Gastroesophageal sphincter (tissue), 4 donors: Measurements from ENCODE around the gene SMOC1. TPM values are rescaled to one million over a fixed set of nuclear protein-coding genes. Genes with fewer than 3 reads are reported as not detected.

Experiments used
- ATAC-seq: fragments of 150-250 bp; one replicate; pipeline ENCODE4 v1.9.1; 2016; ENCODE audit warnings: mild to moderate bottlenecking, moderate library complexity
- H3K27ac ChIP-seq, 4 donors: fragments of 200-600 bp; sonication (generic) in 3 of 4; 1 replicate in 3 of 4; 2 replicates in 1 of 4; pipeline ENCODE4 v1.5.1; 2016 to 2019
- H3K27me3 ChIP-seq: fragments of 200-600 bp; sonication (generic); one replicate; pipeline ENCODE4 v1.5.1; 2019
- H3K36me3 ChIP-seq, 2 donors: fragments of 200-600 bp; sonication (generic); one replicate each; pipeline ENCODE4 v1.5.1; 2019; ENCODE audit warnings: control low read depth in 1 of 2
- H3K4me1 ChIP-seq, 3 donors: fragments of 200-600 bp; sonication (generic); 1 replicate in 2 of 3; 2 replicates in 1 of 3; pipeline ENCODE4 v1.5.1; 2016 to 2019; ENCODE audit warnings: control low read depth in 2 of 3
- H3K4me3 ChIP-seq, 2 donors: fragments of 200-600 bp; sonication (generic); one replicate each; pipeline ENCODE4 v1.5.1; 2019; ENCODE audit warnings: mild to moderate bottlenecking in 1 of 2, moderate library complexity in 1 of 2
- H3K9me3 ChIP-seq, 3 donors: fragments of 200-600 bp; sonication (generic); one replicate each; pipeline ENCODE4 v1.5.1; 2017 to 2019; ENCODE audit warnings: control low read depth in 2 of 3
- EP300 ChIP-seq: sonication (generic); formaldehyde crosslinking; IDR thresholded peaks from one replicate; pipeline ENCODE4 v1.6.1; 2017; ENCODE audit warnings: antibody characterized with exemption, mild to moderate bottlenecking
- POLR2A ChIP-seq, 2 donors: fragments of 450-650 bp; IDR thresholded peaks; one replicate each; pipeline ENCODE4 v1.6.1; 2017; ENCODE audit warnings: antibody characterized with exemption in 2 of 2, mild to moderate bottlenecking in 2 of 2, moderate library complexity in 1 of 2
- POLR2AphosphoS5 ChIP-seq: sonication (generic); formaldehyde crosslinking; IDR thresholded peaks from one replicate; pipeline ENCODE4 v1.6.1; 2017; ENCODE audit warnings: antibody characterized with exemption
- WGBS, 2 donors: methylation state at CpG; one replicate each; pipeline ENCODE4 v1.1.5; 2018; ENCODE audit warnings: low coverage in 1 of 2; 5-methylcytosine and 5-hydroxymethylcytosine counted together
- total RNA-seq, 4 donors: library from RNA; depleted of rRNA; stranded (reverse); fragments of >200 nt; gene quantifications; one replicate each; pipeline ENCODE4 v1.1.0, GENCODE V29; 2016
- TF ChIP-seq, protein P1 (sequence below), 4 experiments: fragments of 200-600 bp in 2 of 4; fragments of 450-650 bp in 2 of 4; sonication (generic) in 1 of 4; IDR thresholded peaks; one replicate each; pipeline ENCODE4 v1.5.1; 2017 to 2019; ENCODE audit warnings: antibody characterized with exemption in 4 of 4, mild to moderate bottlenecking in 2 of 4, moderate library complexity in 2 of 4

The SMOC1 gene
- total RNA-seq, 4 donors from 2014 or later = 0.19 to 11.8 (median 0.31) TPM; not detected in 1

GRCh38 chr14:70013271-70013873 lies 134.2 kb downstream of the SMOC1 start:
- Histone ChIP-seq H3K27ac (no peak overlapping the region), H3K4me1 (peaks cover 0 to 13% (median 2%) of the 10 kb centered on the region in 3 donors), H3K9me3 (no peaks in the 10 kb centered on the region), H3K36me3 (no peaks in the 10 kb centered on the region), H3K27me3 (no peaks in the 10 kb centered on the region), H3K4me3 (no peak overlapping the region)
- ATAC-seq = no peak
- TF ChIP-seq EP300 (no peak), POLR2AphosphoS5 (no peak), POLR2A (IDR thresholded peaks at IDR 0.05) (no peak)
- TF ChIP-seq, protein P1, sequence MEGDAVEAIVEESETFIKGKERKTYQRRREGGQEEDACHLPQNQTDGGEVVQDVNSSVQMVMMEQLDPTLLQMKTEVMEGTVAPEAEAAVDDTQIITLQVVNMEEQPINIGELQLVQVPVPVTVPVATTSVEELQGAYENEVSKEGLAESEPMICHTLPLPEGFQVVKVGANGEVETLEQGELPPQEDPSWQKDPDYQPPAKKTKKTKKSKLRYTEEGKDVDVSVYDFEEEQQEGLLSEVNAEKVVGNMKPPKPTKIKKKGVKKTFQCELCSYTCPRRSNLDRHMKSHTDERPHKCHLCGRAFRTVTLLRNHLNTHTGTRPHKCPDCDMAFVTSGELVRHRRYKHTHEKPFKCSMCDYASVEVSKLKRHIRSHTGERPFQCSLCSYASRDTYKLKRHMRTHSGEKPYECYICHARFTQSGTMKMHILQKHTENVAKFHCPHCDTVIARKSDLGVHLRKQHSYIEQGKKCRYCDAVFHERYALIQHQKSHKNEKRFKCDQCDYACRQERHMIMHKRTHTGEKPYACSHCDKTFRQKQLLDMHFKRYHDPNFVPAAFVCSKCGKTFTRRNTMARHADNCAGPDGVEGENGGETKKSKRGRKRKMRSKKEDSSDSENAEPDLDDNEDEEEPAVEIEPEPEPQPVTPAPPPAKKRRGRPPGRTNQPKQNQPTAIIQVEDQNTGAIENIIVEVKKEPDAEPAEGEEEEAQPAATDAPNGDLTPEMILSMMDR (IDR thresholded peaks at IDR 0.05) = peak in 1 of 4 experiments; percentile 42
- 69 to 86% methylated on average over 1 to 2 of the region's 2 CpGs for WGBS, 2 donors

GRCh38 chr14:70014406-70015095 lies 135.3 kb downstream of the SMOC1 start:
- Histone ChIP-seq H3K27me3 (no peaks in the 10 kb centered on the region), H3K4me3 (no peak overlapping the region), H3K4me1 (peaks cover 0 to 17% (median 7%) of the 10 kb centered on the region in 3 donors), H3K27ac (no peak overlapping the region), H3K36me3 (no peaks in the 10 kb centered on the region), H3K9me3 (no peaks in the 10 kb centered on the region)
- ATAC-seq = no peak
- WGBS, 2 donors = 69 to 83% methylated on average over 4 to 5 of the region's 7 CpGs
- TF ChIP-seq POLR2AphosphoS5 = no peak
- no peak for TF ChIP-seq POLR2A (IDR thresholded peaks at IDR 0.05)
- TF ChIP-seq EP300 = no peak

DNA sequence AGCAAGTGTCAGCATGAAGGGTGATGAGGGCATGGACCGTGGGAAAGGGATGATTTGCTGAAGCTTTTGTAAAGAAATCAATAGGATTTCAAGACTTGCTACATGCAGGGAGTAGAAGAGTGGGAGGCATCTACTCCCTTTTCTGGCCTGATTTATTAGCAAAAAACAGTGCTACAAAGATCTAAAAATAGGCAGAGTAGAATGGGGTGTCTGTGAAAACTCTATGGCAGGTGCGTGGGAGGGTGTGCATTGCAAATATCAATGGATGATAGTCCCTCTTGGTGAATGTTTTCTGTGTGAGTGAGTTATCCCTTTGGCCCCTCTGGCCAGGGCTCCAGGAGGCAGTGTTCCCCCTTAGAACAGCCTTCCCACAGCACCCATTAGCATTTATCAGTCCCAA lies 139.0 kb downstream of the SMOC1 start:
- Histone ChIP-seq H3K27ac (peak overlapping the region in 2 of 4 donors; percentile 9 to 22), H3K4me1 (peaks cover 0 to 17% (median 7%) of the 10 kb centered on the region in 3 donors), H3K4me3 (no peak overlapping the region), H3K27me3 (no peaks in the 10 kb centered on the region), H3K36me3 (no peaks in the 10 kb centered on the region), H3K9me3 (no peaks in the 10 kb centered on the region)
- TF ChIP-seq, protein P1 (IDR thresholded peaks at IDR 0.05) = no peak
- TF ChIP-seq POLR2AphosphoS5 = no peak
- ATAC-seq = no peak
- WGBS, 2 donors = 55 to 58% methylated on average over 2 of the region's 2 CpGs

DNA sequence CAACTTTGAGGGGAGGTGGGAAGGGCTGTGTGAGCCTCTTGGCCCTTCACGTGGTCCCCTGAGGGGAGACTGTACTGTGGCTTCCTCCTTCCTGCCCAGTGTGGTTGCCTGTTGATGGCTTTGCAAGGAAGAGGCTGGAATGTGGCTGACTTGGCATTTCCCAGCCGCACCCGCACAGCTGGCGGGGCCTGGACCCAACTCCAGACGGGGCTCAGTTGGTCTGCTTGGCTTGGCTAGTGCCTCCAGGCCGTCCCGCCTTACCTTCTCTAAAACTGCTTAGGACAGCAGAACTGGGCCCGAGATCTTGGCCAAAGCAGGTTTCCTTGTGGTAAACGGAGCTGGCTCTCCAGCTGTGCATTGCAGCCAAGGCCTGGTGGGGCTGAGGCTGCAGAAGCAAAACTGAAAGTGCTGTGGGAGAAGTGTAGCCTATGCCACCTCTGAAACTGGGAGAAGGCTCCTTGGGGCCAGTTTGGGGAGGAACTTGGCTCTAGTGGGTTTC lies 139.5 kb downstream of the SMOC1 start:
- H3K4me1 ChIP-seq = peaks cover 0 to 17% (median 7%) of the 10 kb centered on the region in 3 donors
- 8% methylated on average over 5 of the region's 9 CpGs; no CpG with 5 or more reads in 1 of the 2 donors for WGBS, 2 donors
- no peaks in the 10 kb centered on the region for H3K36me3 ChIP-seq
- H3K4me3 ChIP-seq = peak overlapping the region; percentile 6 to 21
- TF ChIP-seq EP300 (no peak), POLR2A (IDR thresholded peaks at IDR 0.05) (no peak), POLR2AphosphoS5 (no peak)
- no peaks in the 10 kb centered on the region for H3K27me3 ChIP-seq
- ATAC-seq = peak; percentile 67
- peak overlapping the region in 3 of 4 donors; percentile 9 to 29 (median 22) for H3K27ac ChIP-seq
- H3K9me3 ChIP-seq = no peaks in the 10 kb centered on the region

- H3K9me3 ChIP-seq = no peaks in the 10 kb centered on the region
- no peak overlapping the region for H3K4me3 ChIP-seq
- H3K27me3 ChIP-seq = no peaks in the 10 kb centered on the region
- TF ChIP-seq, protein P1 (IDR thresholded peaks at IDR 0.05) = no peak
- TF ChIP-seq EP300 = no peak
- no peak for TF ChIP-seq POLR2AphosphoS5
- no peak for TF ChIP-seq POLR2A (IDR thresholded peaks at IDR 0.05)
- H3K4me1 ChIP-seq = peaks cover 0 to 17% (median 7%) of the 10 kb centered on the region in 3 donors
- H3K27ac ChIP-seq = no peak overlapping the region
- ATAC-seq = no peak
- H3K36me3 ChIP-seq = no peaks in the 10 kb centered on the region
Observed at GRCh38 chr14:70019695-70020094, 140.5 kb downstream of the SMOC1 start.
